ENCODE data around the gene CYP4F3. TPM values are rescaled to one million over a fixed set of nuclear protein-coding genes. Genes with fewer than 3 reads are reported as not detected.

CYP4F3 gene
- total and polyA plus RNA-seq, 8 donors = 0.14 to 3.7 (median 0.21) TPM

- intact Hi-C loops (cut with DNase I) = no loop called here
- H3K9me3 ChIP-seq = no peaks in the 10 kb centered on the region
- no peaks in the 10 kb centered on the region for H3K4me1 ChIP-seq
- no peaks in the 10 kb centered on the region for H3K36me3 ChIP-seq
- H3K27me3 ChIP-seq = peaks cover 0 to 5% of the 10 kb centered on the region in 2 donors
- H3K27ac ChIP-seq = no peak overlapping the region
- no peak for DNase-seq
- no peak for ATAC-seq
- H3K4me3 ChIP-seq = no peak overlapping the region
- no peak for TF ChIP-seq CTCF (IDR thresholded peaks at IDR 0.05)
Measured at GRCh38 chr19:15609261-15609660, 31.4 kb upstream of the CYP4F3 start.

- H3K9me3 ChIP-seq = no peaks in the 10 kb centered on the region
- H3K4me1 ChIP-seq = no peaks in the 10 kb centered on the region
- H3K4me3 ChIP-seq = no peak overlapping the region
- H3K27ac ChIP-seq = no peak overlapping the region
- no peak for ATAC-seq
- no peak for TF ChIP-seq CTCF (IDR thresholded peaks at IDR 0.05)
- intact Hi-C loops (cut with DNase I) = no loop called here
- H3K36me3 ChIP-seq = no peaks in the 10 kb centered on the region
- H3K27me3 ChIP-seq = peaks cover 0 to 19% of the 10 kb centered on the region in 2 donors
- DNase-seq = no peak
Measured at GRCh38 chr19:15612342-15612741, 28.4 kb upstream of the CYP4F3 start.

- H3K27me3 ChIP-seq = peaks cover 0 to 27% of the 10 kb centered on the region in 2 donors
- ATAC-seq (no peak), DNase-seq (no peak)
- H3K4me1 ChIP-seq = no peaks in the 10 kb centered on the region
- H3K4me3 ChIP-seq = no peak overlapping the region
- TF ChIP-seq CTCF (IDR thresholded peaks at IDR 0.05) = no peak
- H3K9me3 ChIP-seq = no peaks in the 10 kb centered on the region
- H3K27ac ChIP-seq = no peak overlapping the region
- intact Hi-C loops (cut with DNase I) = no loop called here
- no peaks in the 10 kb centered on the region for H3K36me3 ChIP-seq
Measured at GRCh38 chr19:15613338-15613737, 27.4 kb upstream of the CYP4F3 start.

- H3K4me3 ChIP-seq = no peak within 1 kb of the TSS
- ATAC-seq = no peak
- intact Hi-C loops (cut with DNase I) = no loop called here
- no peaks in the 10 kb centered on the region for H3K4me1 ChIP-seq
- no peaks in the 10 kb centered on the region for H3K9me3 ChIP-seq
- no peaks in the 10 kb centered on the region for H3K36me3 ChIP-seq
- H3K27ac ChIP-seq = no peak within 1 kb of the TSS
- no peak for DNase-seq
- H3K27me3 ChIP-seq = peaks cover 0 to 42% of the 10 kb centered on the region in 2 donors
- TF ChIP-seq CTCF (IDR thresholded peaks at IDR 0.05) = no peak
Measured at GRCh38 chr19:15614507-15615379, 26.0 kb upstream of the CYP4F3 start, which contains the start of gene CYP4F8. TSS of gene CYP4F8 (plus strand) at chr19:15615218. CDS start at chr19:15615617, 399 bp downstream.

GRCh38 chr19:15615526-15615925 is 25.2 kb upstream of the CYP4F3 start:
- DNase-seq (no peak), ATAC-seq (no peak)
- Histone ChIP-seq H3K4me3 (no peak overlapping the region), H3K36me3 (no peaks in the 10 kb centered on the region), H3K4me1 (no peaks in the 10 kb centered on the region), H3K9me3 (no peaks in the 10 kb centered on the region), H3K27ac (no peak overlapping the region), H3K27me3 (peaks cover 0 to 49% of the 10 kb centered on the region in 2 donors)
- no peak for TF ChIP-seq CTCF (IDR thresholded peaks at IDR 0.05)
- intact Hi-C loops (cut with DNase I) = no loop called here

Data from left lung (tissue), 10 donors.